SK-N-SH treated with all-trans-retinoic acid at 6 μM for 48 hours (cell line): ENCODE results near the gene PEX13.

ENCODE experiments used
- ATAC-seq: fragments of 200-7000 bp; cut with Tn5 transposase; 3 replicates; pipeline ENCODE4 v1.9.1; 2020; ENCODE audit warnings: mild to moderate bottlenecking, moderate library complexity
- ARNTL ChIP-seq: fragments of 450-650 bp; formaldehyde crosslinking; IDR thresholded peaks from 2 replicates; pipeline ENCODE4 v1.5.0; 2020; ENCODE audit warnings: low read depth, mild to moderate bottlenecking, moderate library complexity, borderline replicate concordance
- BACH2 ChIP-seq: fragments of 250-450 bp; sonication (Bioruptor Pico); IDR thresholded peaks from 2 replicates; pipeline ENCODE4 v1.9.0; 2021; ENCODE audit warnings: mild to moderate bottlenecking, borderline replicate concordance
- CSDC2 ChIP-seq: fragments of 250-450 bp; sonication (Bioruptor Pico); IDR thresholded peaks from 2 replicates; pipeline ENCODE4 v1.5.0; 2020; ENCODE audit warnings: mild to moderate bottlenecking, moderate library complexity
- ESRRG ChIP-seq: fragments of 250-450 bp; sonication (Bioruptor Pico); IDR thresholded peaks from 2 replicates; pipeline ENCODE4 v1.6.1; 2021; ENCODE audit warnings: mild to moderate bottlenecking
- GLIS3 ChIP-seq: fragments of 250-450 bp; sonication (Bioruptor Pico); IDR thresholded peaks from 2 replicates; pipeline ENCODE4 v1.5.0; 2020; ENCODE audit warnings: mild to moderate bottlenecking, moderate library complexity
- ISL1 ChIP-seq: fragments of 250-450 bp; sonication (Bioruptor Pico); IDR thresholded peaks from 2 replicates; pipeline ENCODE4 v2.1.2; 2022; ENCODE audit warnings: mild to moderate bottlenecking, moderate library complexity
- PATZ1 ChIP-seq: fragments of 250-450 bp; sonication (Bioruptor Pico); IDR thresholded peaks from 2 replicates; pipeline ENCODE4 v1.8.0; 2020; ENCODE audit warnings: mild to moderate bottlenecking, moderate library complexity, borderline replicate concordance
- PPARA ChIP-seq: fragments of 250-450 bp; sonication (Bioruptor Pico); IDR thresholded peaks from 2 replicates; pipeline ENCODE4 v1.5.0; 2020; ENCODE audit warnings: mild to moderate bottlenecking, borderline replicate concordance
- SNAI2 ChIP-seq: fragments of 250-450 bp; sonication (Bioruptor Pico); IDR thresholded peaks from 2 replicates; pipeline ENCODE4 v1.5.0; 2020; ENCODE audit warnings: mild to moderate bottlenecking, moderate library complexity
- TOX ChIP-seq: fragments of 250-450 bp; sonication (Bioruptor Pico); IDR thresholded peaks from 2 replicates; pipeline ENCODE4 v1.8.0; 2021; ENCODE audit warnings: mild to moderate bottlenecking, moderate library complexity, borderline replicate concordance
- ZC3H10 ChIP-seq: fragments of 250-450 bp; sonication (Bioruptor Pico); IDR thresholded peaks from 2 replicates; pipeline ENCODE4 v1.5.1; 2021; ENCODE audit warnings: mild to moderate bottlenecking, moderate library complexity
- ZFP3 ChIP-seq: fragments of 250-450 bp; sonication (Bioruptor Pico); IDR thresholded peaks from 2 replicates; pipeline ENCODE4 v1.5.0; 2020; ENCODE audit warnings: mild to moderate bottlenecking, moderate library complexity
- ZFP30 ChIP-seq: fragments of 450-650 bp; formaldehyde crosslinking; IDR thresholded peaks from 2 replicates; pipeline ENCODE4 v1.5.0; 2022; ENCODE audit warnings: mild to moderate bottlenecking, moderate library complexity
- ZNF565 ChIP-seq: fragments of 450-650 bp; formaldehyde crosslinking; conservative IDR thresholded peaks from 2 replicates; pipeline ENCODE4 v1.5.0; 2020; ENCODE audit warnings: low read depth, mild to moderate bottlenecking, moderate library complexity
- ZNF70 ChIP-seq: fragments of 450-650 bp; formaldehyde crosslinking; IDR thresholded peaks from 2 replicates; pipeline ENCODE4 v1.5.0; 2020; ENCODE audit warnings: mild to moderate bottlenecking, moderate library complexity
- ZNF8 ChIP-seq: fragments of 450-650 bp; formaldehyde crosslinking; IDR thresholded peaks from 2 replicates; pipeline ENCODE4 v1.5.0; 2020; ENCODE audit warnings: mild to moderate bottlenecking, moderate library complexity
- TF ChIP-seq, protein P1 (sequence below): fragments of 250-450 bp; sonication (Bioruptor Pico); IDR thresholded peaks from 2 replicates; pipeline ENCODE4 v1.8.0; 2021; ENCODE audit warnings: low read depth, mild to moderate bottlenecking, moderate library complexity, borderline replicate concordance
- TF ChIP-seq, protein P2 (sequence below): fragments of 250-450 bp; sonication (Bioruptor Pico); IDR thresholded peaks from 2 replicates; pipeline ENCODE4 v1.5.1; 2021; ENCODE audit warnings: mild to moderate bottlenecking, moderate library complexity
- TF ChIP-seq, protein P3 (sequence below): fragments of 250-450 bp; sonication (Bioruptor Pico); IDR thresholded peaks from 2 replicates; pipeline ENCODE4 v1.5.0; 2020; ENCODE audit warnings: mild to moderate bottlenecking, moderate library complexity

The PEX13 gene

DNA sequence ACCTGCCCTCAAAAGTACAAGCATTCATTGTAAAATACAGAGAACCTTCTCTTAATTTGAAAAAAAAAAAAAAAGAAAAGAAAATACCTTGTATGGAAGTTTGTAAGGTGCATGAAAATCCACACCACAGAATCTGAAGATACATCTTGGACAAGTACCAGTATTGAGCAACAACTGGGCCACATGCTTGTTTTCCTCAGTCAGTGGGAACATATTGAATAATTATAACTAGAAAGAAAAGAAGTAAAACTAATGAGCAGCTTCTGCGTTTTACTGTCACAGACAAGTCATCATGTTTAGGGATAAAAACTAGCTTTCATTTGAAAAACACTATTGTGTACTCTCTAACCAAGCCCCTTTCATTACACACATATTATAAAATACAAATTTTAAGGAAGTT, 5.8 kb upstream of the PEX13 start:
- TF ChIP-seq ZC3H10 (CRISPR knock-in tag), result no peak
- no peak for TF ChIP-seq GLIS3
- TF ChIP-seq TOX (CRISPR knock-in tag), result no peak
- no peak for TF ChIP-seq ZFP30 (CRISPR knock-in tag)
- TF ChIP-seq, protein P1, sequence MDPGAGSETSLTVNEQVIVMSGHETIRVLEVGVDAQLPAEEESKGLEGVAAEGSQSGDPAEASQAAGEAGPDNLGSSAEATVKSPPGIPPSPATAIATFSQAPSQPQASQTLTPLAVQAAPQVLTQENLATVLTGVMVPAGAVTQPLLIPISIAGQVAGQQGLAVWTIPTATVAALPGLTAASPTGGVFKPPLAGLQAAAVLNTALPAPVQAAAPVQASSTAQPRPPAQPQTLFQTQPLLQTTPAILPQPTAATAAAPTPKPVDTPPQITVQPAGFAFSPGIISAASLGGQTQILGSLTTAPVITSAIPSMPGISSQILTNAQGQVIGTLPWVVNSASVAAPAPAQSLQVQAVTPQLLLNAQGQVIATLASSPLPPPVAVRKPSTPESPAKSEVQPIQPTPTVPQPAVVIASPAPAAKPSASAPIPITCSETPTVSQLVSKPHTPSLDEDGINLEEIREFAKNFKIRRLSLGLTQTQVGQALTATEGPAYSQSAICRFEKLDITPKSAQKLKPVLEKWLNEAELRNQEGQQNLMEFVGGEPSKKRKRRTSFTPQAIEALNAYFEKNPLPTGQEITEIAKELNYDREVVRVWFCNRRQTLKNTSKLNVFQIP, result no peak
- ATAC-seq, result no peak

GRCh38 chr2:61012303-61012702, 5.2 kb upstream of the PEX13 start:
- peak; percentile 46 for ATAC-seq

GRCh38 chr2:61013382-61013781, 4.1 kb upstream of the PEX13 start:
- no peak for ATAC-seq
- TF ChIP-seq ARNTL (CRISPR knock-in tag) (no peak), GLIS3 (no peak), BACH2 (CRISPR knock-in tag) (no peak), TOX (CRISPR knock-in tag) (no peak)
- TF ChIP-seq, protein P1, result no peak

GRCh38 chr2:61014763-61015162, 2.8 kb upstream of the PEX13 start:
- TF ChIP-seq GLIS3 (no peak), TOX (CRISPR knock-in tag) (no peak), ZNF565 (CRISPR knock-in tag) (no peak), ZFP3 (no peak), BACH2 (CRISPR knock-in tag) (no peak), ZC3H10 (CRISPR knock-in tag) (no peak), PPARA (CRISPR knock-in tag) (no peak), ZNF8 (CRISPR knock-in tag) (no peak), ESRRG (CRISPR knock-in tag) (no peak), CSDC2 (CRISPR knock-in tag) (no peak), PATZ1 (CRISPR knock-in tag) (no peak), ISL1 (no peak)
- TF ChIP-seq, protein P2, sequence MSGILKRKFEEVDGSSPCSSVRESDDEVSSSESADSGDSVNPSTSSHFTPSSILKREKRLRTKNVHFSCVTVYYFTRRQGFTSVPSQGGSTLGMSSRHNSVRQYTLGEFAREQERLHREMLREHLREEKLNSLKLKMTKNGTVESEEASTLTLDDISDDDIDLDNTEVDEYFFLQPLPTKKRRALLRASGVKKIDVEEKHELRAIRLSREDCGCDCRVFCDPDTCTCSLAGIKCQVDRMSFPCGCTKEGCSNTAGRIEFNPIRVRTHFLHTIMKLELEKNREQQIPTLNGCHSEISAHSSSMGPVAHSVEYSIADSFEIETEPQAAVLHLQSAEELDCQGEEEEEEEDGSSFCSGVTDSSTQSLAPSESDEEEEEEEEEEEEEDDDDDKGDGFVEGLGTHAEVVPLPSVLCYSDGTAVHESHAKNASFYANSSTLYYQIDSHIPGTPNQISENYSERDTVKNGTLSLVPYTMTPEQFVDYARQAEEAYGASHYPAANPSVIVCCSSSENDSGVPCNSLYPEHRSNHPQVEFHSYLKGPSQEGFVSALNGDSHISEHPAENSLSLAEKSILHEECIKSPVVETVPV, result no peak
- ATAC-seq, result no peak

GRCh38 chr2:61015976-61016375, 1.5 kb upstream of the PEX13 start:
- ATAC-seq, result no peak
- TF ChIP-seq, protein P3, sequence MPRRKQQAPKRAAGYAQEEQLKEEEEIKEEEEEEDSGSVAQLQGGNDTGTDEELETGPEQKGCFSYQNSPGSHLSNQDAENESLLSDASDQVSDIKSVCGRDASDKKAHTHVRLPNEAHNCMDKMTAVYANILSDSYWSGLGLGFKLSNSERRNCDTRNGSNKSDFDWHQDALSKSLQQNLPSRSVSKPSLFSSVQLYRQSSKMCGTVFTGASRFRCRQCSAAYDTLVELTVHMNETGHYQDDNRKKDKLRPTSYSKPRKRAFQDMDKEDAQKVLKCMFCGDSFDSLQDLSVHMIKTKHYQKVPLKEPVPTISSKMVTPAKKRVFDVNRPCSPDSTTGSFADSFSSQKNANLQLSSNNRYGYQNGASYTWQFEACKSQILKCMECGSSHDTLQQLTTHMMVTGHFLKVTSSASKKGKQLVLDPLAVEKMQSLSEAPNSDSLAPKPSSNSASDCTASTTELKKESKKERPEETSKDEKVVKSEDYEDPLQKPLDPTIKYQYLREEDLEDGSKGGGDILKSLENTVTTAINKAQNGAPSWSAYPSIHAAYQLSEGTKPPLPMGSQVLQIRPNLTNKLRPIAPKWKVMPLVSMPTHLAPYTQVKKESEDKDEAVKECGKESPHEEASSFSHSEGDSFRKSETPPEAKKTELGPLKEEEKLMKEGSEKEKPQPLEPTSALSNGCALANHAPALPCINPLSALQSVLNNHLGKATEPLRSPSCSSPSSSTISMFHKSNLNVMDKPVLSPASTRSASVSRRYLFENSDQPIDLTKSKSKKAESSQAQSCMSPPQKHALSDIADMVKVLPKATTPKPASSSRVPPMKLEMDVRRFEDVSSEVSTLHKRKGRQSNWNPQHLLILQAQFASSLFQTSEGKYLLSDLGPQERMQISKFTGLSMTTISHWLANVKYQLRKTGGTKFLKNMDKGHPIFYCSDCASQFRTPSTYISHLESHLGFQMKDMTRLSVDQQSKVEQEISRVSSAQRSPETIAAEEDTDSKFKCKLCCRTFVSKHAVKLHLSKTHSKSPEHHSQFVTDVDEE (CRISPR knock-in tag), result no peak
- no peak for TF ChIP-seq ZC3H10 (CRISPR knock-in tag)
- TF ChIP-seq SNAI2, result no peak
- TF ChIP-seq ZNF70 (CRISPR knock-in tag), result no peak
- no peak for TF ChIP-seq PATZ1 (CRISPR knock-in tag)
- TF ChIP-seq CSDC2 (CRISPR knock-in tag), result no peak
- TF ChIP-seq ZFP30 (CRISPR knock-in tag), result no peak
- no peak for TF ChIP-seq ZFP3
